ENCODE data around the gene ANKRD2. TPM values are rescaled to one million over a fixed set of nuclear protein-coding genes. Genes with fewer than 3 reads are reported as not detected.

ANKRD2 gene
- total RNA-seq, 1 donor from 2014 or later: 0.26 TPM

- DNase-seq (ENCODE audit: low read depth) (no peak), FAIRE-seq (no peak)
- H3K4me3 ChIP-seq (ENCODE audit: low read depth, low read length): no peak overlapping the region
- no peaks in the 10 kb centered on the region for H3K27me3 ChIP-seq (ENCODE audit: control insufficient read depth, insufficient read depth, low read length)
- no peaks in the 10 kb centered on the region for H3K36me3 ChIP-seq (ENCODE audit: control insufficient read depth, insufficient read depth, low read length)
- TF ChIP-seq CTCF (IDR thresholded peaks at IDR 0.05; ENCODE audit: insufficient read depth, low read length, severe bottlenecking): no peak
These were observed 34.6 kb downstream of the ANKRD2 start for GRCh38 chr10:97607095-97607636.

GRCh38 chr10:97608991-97609561 is 36.5 kb downstream of the ANKRD2 start:
- no peak for TF ChIP-seq CTCF (IDR thresholded peaks at IDR 0.05; ENCODE audit: insufficient read depth, low read length, severe bottlenecking)
- FAIRE-seq (no peak), DNase-seq (ENCODE audit: low read depth) (no peak)
- Histone ChIP-seq H3K4me3 (ENCODE audit: low read depth, low read length) (no peak overlapping the region), H3K27me3 (ENCODE audit: control insufficient read depth, insufficient read depth, low read length) (no peaks in the 10 kb centered on the region), H3K36me3 (ENCODE audit: control insufficient read depth, insufficient read depth, low read length) (no peaks in the 10 kb centered on the region)

- no peak overlapping the region for H3K4me3 ChIP-seq (ENCODE audit: low read depth, low read length)
- TF ChIP-seq CTCF (IDR thresholded peaks at IDR 0.05; ENCODE audit: insufficient read depth, low read length, severe bottlenecking): no peak
- H3K27me3 ChIP-seq (ENCODE audit: control insufficient read depth, insufficient read depth, low read length): no peaks in the 10 kb centered on the region
- H3K36me3 ChIP-seq (ENCODE audit: control insufficient read depth, insufficient read depth, low read length): peaks cover 3% of the 10 kb centered on the region
- no peak for FAIRE-seq
- no peak for DNase-seq (ENCODE audit: low read depth)
These were observed 38.9 kb downstream of the ANKRD2 start for GRCh38 chr10:97611473-97611872.

- Histone ChIP-seq H3K27me3 (ENCODE audit: control insufficient read depth, insufficient read depth, low read length) (no peaks in the 10 kb centered on the region), H3K4me3 (ENCODE audit: low read depth, low read length) (no peak overlapping the region), H3K36me3 (ENCODE audit: control insufficient read depth, insufficient read depth, low read length) (peaks cover 3% of the 10 kb centered on the region)
- DNase-seq (ENCODE audit: low read depth): peak; percentile 70
- TF ChIP-seq CTCF (IDR thresholded peaks at IDR 0.05; ENCODE audit: insufficient read depth, low read length, severe bottlenecking): peak; percentile 33
- no peak for FAIRE-seq
These were observed 39.8 kb downstream of the ANKRD2 start for GRCh38 chr10:97612386-97612785.

- H3K4me3 ChIP-seq (ENCODE audit: low read depth, low read length): no peak overlapping the region
- DNase-seq (ENCODE audit: low read depth): no peak
- no peak for FAIRE-seq
- H3K27me3 ChIP-seq (ENCODE audit: control insufficient read depth, insufficient read depth, low read length): no peaks in the 10 kb centered on the region
- no peak for TF ChIP-seq CTCF (IDR thresholded peaks at IDR 0.05; ENCODE audit: insufficient read depth, low read length, severe bottlenecking)
- H3K36me3 ChIP-seq (ENCODE audit: control insufficient read depth, insufficient read depth, low read length): peaks cover 3% of the 10 kb centered on the region
These were observed 45.7 kb downstream of the ANKRD2 start for GRCh38 chr10:97618285-97618684.

- no peak for TF ChIP-seq CTCF (IDR thresholded peaks at IDR 0.05; ENCODE audit: insufficient read depth, low read length, severe bottlenecking)
- no peak for DNase-seq (ENCODE audit: low read depth)
- no peak for FAIRE-seq
These were observed 46.2 kb downstream of the ANKRD2 start for GRCh38 chr10:97618733-97619132.

More at GRCh38 chr10:97618733-97619132, 46.2 kb downstream of the ANKRD2 start:
- Histone ChIP-seq H3K36me3 (ENCODE audit: control insufficient read depth, insufficient read depth, low read length) (peaks cover 3% of the 10 kb centered on the region), H3K27me3 (ENCODE audit: control insufficient read depth, insufficient read depth, low read length) (no peaks in the 10 kb centered on the region), H3K4me3 (ENCODE audit: low read depth, low read length) (no peak overlapping the region)
